ENCODE data around the gene TRIM21.
"Not testable (repeated sequence)": the region's sequence is repeated elsewhere in the genome, so short reads cannot be mapped to it uniquely, and the experiment has no call there.

The TRIM21 gene

DNA sequence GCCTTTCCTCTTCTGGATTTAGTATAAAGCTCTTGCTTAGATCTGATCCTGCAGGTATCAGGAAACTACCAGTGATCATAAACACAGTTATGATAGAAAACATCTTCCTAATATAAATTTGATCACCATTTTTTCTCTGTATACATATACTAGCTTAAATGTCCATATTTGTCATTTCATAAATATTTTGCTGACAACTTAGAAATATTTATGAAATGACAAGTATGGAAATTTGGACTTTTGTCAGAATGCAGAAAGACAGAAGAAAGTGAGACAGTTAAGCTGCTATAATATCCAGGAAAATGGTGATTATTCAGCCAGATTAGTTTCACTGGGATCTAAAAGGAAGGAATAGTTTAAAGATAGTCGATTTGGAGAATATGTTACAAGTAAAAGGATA, 22.8 kb upstream of the TRIM21 start:
- TF ChIP-seq ZFX (IDR thresholded peaks at IDR 0.05; ENCODE audit: borderline replicate concordance) (no peak), CTCF (IDR thresholded peaks at IDR 0.05) (no peak)
- no peak overlapping the region for H3K27ac ChIP-seq

DNA sequence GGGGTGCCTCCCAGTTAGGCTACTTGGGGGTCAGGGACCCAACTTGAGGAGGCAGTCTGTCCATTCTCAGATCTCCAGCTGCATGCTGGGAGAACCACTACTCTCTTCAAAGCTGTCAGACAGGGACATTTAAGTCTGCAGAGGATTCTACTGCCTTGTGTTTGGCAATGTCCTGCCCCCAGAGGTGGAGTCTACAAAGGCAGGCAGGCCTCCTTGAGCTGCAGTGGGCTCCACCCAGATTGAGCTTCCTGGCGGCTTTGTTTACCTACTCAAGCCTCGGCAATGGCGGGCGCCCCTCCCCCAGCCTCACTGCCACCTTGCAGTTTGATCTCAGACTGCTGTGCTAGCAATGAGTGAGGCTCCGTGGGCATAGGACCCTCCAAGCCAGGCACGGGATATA, 12.7 kb upstream of the TRIM21 start:
- not testable (repeated sequence) for H3K27ac ChIP-seq

DNA sequence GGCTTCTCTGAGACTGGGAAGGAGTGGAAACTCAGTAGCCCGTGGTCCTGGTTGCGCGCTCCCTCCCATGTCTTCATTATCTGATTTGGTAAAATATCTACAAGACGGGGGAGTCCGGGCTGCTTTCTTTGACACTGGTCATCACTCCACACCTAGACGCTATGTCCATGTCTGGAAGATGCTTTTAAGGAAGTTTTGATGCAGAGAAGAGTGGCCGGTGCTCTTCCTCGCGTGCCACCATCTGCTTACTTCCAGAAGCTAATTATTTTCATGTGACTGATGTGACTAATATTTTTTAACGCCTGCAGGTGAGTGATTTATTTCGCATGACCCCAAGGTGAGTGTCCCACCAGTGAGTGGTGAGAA, 339 bp upstream of the TRIM21 start:
- no peak overlapping the region for H3K27ac ChIP-seq
- TF ChIP-seq ZFX (IDR thresholded peaks at IDR 0.05; ENCODE audit: borderline replicate concordance) (no peak), CTCF (IDR thresholded peaks at IDR 0.05) (no peak)

GRCh38 chr11:4388221-4388620, 5.3 kb downstream of the TRIM21 start:
- H3K27ac ChIP-seq: no peak overlapping the region
- TF ChIP-seq ZFX (IDR thresholded peaks at IDR 0.05; ENCODE audit: borderline replicate concordance): no peak
- no peak for TF ChIP-seq CTCF (IDR thresholded peaks at IDR 0.05)

- no peak overlapping the region for H3K27ac ChIP-seq
- TF ChIP-seq CTCF (IDR thresholded peaks at IDR 0.05) (no peak), ZFX (IDR thresholded peaks at IDR 0.05; ENCODE audit: borderline replicate concordance) (no peak)
Observed at GRCh38 chr11:4385978-4386740, 7.3 kb downstream of the TRIM21 start.

DNA sequence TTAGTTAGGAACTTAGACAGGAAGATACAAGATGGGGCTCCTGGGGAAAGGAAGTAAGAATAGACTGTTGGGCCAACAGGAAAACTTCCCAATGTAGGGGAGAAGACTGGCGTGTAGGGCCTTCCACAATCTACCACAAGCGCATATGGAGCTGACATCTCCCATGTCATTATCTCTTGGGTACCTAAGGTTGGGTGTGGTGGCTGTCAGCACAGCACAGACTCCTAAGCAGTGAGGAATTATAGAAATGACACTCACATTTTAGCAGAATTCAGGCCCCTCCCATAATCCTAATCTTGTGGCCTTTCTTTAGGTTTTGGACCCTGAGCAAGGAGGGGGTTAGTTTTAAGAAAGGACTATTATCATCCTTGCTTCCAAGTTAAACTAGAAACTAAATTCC, 11.6 kb downstream of the TRIM21 start:
- H3K27ac ChIP-seq: no peak overlapping the region
- TF ChIP-seq CTCF (IDR thresholded peaks at IDR 0.05) (no peak), ZFX (IDR thresholded peaks at IDR 0.05; ENCODE audit: borderline replicate concordance) (no peak)

- H3K27ac ChIP-seq: no peak overlapping the region
- TF ChIP-seq ZFX (IDR thresholded peaks at IDR 0.05; ENCODE audit: borderline replicate concordance) (no peak), CTCF (IDR thresholded peaks at IDR 0.05) (no peak)
Observed at GRCh38 chr11:4375431-4376140, 17.9 kb downstream of the TRIM21 start.
